Mesenchymal stem cell (in vitro differentiated cells and primary cell): ENCODE data around the gene ZNF584.
A peak's percentile ranks its signal among the peaks of the same experiment; 100 is the strongest.

Experiments used
- DNase-seq: peaks from one replicate; pipeline ENCODE4 v3.0.0-alpha.2; 2013
- H2AFZ ChIP-seq: one replicate; pipeline ENCODE4 v1.6.1; 2013; ENCODE audit warnings: low read depth, mild to moderate bottlenecking, control low read depth, inconsistent platforms, low read length, moderate library complexity
- H2AK5ac ChIP-seq: 2 replicates; pipeline ENCODE4 v1.6.1; 2013; ENCODE audit warnings: low read length, moderate library complexity, mild to moderate bottlenecking, inconsistent platforms; ENCODE audit not compliant: severe bottlenecking
- H2BK120ac ChIP-seq: one replicate; pipeline ENCODE4 v1.6.1; 2013; ENCODE audit warnings: low read depth, mild to moderate bottlenecking, inconsistent platforms, low read length, moderate library complexity
- H2BK12ac ChIP-seq, 2 experiments: one replicate each; pipeline ENCODE4 v1.6.1; 2013; ENCODE audit warnings: inconsistent platforms in 2 of 2, low read length in 2 of 2, mild to moderate bottlenecking in 2 of 2, moderate library complexity in 2 of 2, control low read depth in 1 of 2
- H2BK15ac ChIP-seq: one replicate; pipeline ENCODE4 v1.6.1; 2013; ENCODE audit warnings: mild to moderate bottlenecking, low read depth, inconsistent platforms; ENCODE audit not compliant: poor library complexity, severe bottlenecking
- H2BK5ac ChIP-seq: 2 replicates; pipeline ENCODE4 v1.6.1; 2013; ENCODE audit warnings: low read depth, mild to moderate bottlenecking, low read length, control low read depth, inconsistent platforms; ENCODE audit not compliant: poor library complexity, severe bottlenecking
- H3K14ac ChIP-seq, 2 experiments: one replicate each; pipeline ENCODE4 v1.6.1; 2013; ENCODE audit warnings: inconsistent platforms in 2 of 2, low read length in 2 of 2, control low read depth in 1 of 2, mild to moderate bottlenecking in 1 of 2, moderate library complexity in 1 of 2
- H3K18ac ChIP-seq, 2 experiments: one replicate each; pipeline ENCODE4 v1.6.1; 2013; ENCODE audit warnings: inconsistent platforms in 2 of 2, low read length in 2 of 2, control low read depth in 1 of 2, low read depth in 1 of 2, mild to moderate bottlenecking in 1 of 2
- H3K23ac ChIP-seq, 2 experiments: one replicate each; pipeline ENCODE4 v1.6.1; 2013; ENCODE audit warnings: inconsistent platforms in 2 of 2, low read length in 2 of 2, mild to moderate bottlenecking in 2 of 2, moderate library complexity in 2 of 2, control low read depth in 1 of 2
- H3K27ac ChIP-seq: 2 replicates; pipeline ENCODE4 v1.5.1; 2013; ENCODE audit warnings: mild to moderate bottlenecking, moderate library complexity, low read length, control low read depth, inconsistent platforms; ENCODE audit not compliant: poor library complexity, severe bottlenecking
- H3K27me3 ChIP-seq, 2 experiments: 2 replicates each; pipeline versions ENCODE4 v1.6.1 to v1.7.0; 2013; ENCODE audit warnings: low read length in 2 of 2, mild to moderate bottlenecking in 2 of 2, moderate library complexity in 2 of 2, control low read depth in 1 of 2, inconsistent platforms in 1 of 2; ENCODE audit not compliant: control insufficient read depth in 1 of 2, insufficient read depth in 1 of 2
- H3K36me3 ChIP-seq, 2 experiments: 2 replicates each; pipeline versions ENCODE4 v1.6.1 to v1.7.0; 2013; ENCODE audit warnings: low read length in 2 of 2, control low read depth in 1 of 2, inconsistent platforms in 1 of 2, low read depth in 1 of 2, mild to moderate bottlenecking in 1 of 2; ENCODE audit not compliant: insufficient read depth in 2 of 2, control insufficient read depth in 1 of 2
- H3K4ac ChIP-seq, 2 experiments: one replicate each; pipeline ENCODE4 v1.6.1; 2013; ENCODE audit warnings: inconsistent platforms in 2 of 2, low read length in 2 of 2, mild to moderate bottlenecking in 2 of 2, moderate library complexity in 2 of 2, control low read depth in 1 of 2, low read depth in 1 of 2
- H3K4me1 ChIP-seq: 2 replicates; pipeline ENCODE4 v1.6.1; 2013; ENCODE audit warnings: low read depth, low read length, control low read depth; ENCODE audit not compliant: control insufficient read depth, insufficient read depth
- H3K4me2 ChIP-seq: 2 replicates; pipeline ENCODE4 v1.6.1; 2013; ENCODE audit warnings: low read length, mild to moderate bottlenecking, inconsistent platforms; ENCODE audit not compliant: poor library complexity, severe bottlenecking
- H3K4me3 ChIP-seq, 2 experiments: 2 replicates each; pipeline versions ENCODE4 v1.5.1 to v1.7.0; 2013; ENCODE audit warnings: low read length in 2 of 2, mild to moderate bottlenecking in 2 of 2, control low read depth in 1 of 2, low read depth in 1 of 2; ENCODE audit not compliant: insufficient read depth in 1 of 2
- H3K79me1 ChIP-seq: replicated peaks from 2 replicates; pipeline ENCODE4 v1.6.1; 2013; ENCODE audit warnings: mild to moderate bottlenecking, control low read depth, low read length, inconsistent platforms; ENCODE audit not compliant: poor library complexity, severe bottlenecking
- H3K9ac ChIP-seq: 2 replicates; pipeline ENCODE4 v1.7.0; 2013; ENCODE audit warnings: mild to moderate bottlenecking, low read length, moderate library complexity
- H3K9me3 ChIP-seq: 2 replicates; pipeline ENCODE4 v1.7.0; 2013; ENCODE audit warnings: mild to moderate bottlenecking, low read length; ENCODE audit not compliant: control insufficient read depth
- H4K8ac ChIP-seq: one replicate; pipeline ENCODE4 v1.6.1; 2013; ENCODE audit warnings: inconsistent platforms, mild to moderate bottlenecking, low read length, moderate library complexity
- H4K91ac ChIP-seq: one replicate; pipeline ENCODE4 v1.6.1; 2013; ENCODE audit warnings: mild to moderate bottlenecking, low read length, inconsistent platforms
- WGBS: methylation state at CpG from one replicate; pipeline ENCODE4 v1.1.7; 2013; ENCODE audit warnings: mixed read lengths; 5-methylcytosine and 5-hydroxymethylcytosine counted together

The ZNF584 gene

DNA sequence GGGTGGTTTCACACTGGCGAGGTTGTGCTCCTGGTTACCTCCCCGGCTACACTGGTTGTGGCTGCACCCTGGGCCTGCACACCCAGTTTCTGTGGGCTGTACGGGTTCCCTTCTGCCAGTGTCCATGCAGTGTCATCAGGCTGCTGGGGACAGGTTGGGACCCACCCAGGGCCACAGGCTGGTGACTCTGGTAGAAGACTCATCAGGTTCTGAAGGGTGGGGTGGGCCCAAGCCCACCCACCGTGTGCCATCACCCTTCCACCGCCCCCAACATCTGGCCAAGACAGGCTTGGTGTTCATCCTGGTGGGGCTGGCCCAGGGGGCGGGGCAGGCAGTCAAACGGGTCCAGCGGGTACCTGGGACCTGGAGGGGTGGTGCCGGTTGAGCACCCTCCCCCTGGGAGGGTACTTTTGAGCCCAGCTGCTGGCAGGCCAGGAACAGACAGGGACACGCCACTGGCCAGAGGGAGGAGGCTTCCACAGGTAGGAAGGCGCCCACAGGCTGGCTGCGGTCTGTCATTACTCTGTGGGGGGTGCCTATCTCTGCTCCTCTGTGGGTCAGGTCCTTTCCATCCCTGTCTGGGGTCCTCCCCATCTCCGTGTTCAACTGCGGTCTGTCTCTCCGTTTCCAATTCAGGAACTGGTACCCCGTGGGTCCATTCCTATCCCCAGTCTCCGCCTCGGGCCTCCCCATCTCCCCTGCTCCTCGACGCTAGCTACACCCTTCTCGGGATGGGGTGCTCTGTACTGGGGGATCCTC, 13.1 kb upstream of the ZNF584 start, which contains the start of gene RNF225:
Gene RNF225 (plus strand): TSS at position 437 of the 759 bp plus-strand sequence. CDS start 434 bp downstream, outside the sequence.
- no peak within 1 kb of the TSS for H2AK5ac ChIP-seq
- H2BK5ac ChIP-seq, result no peak within 1 kb of the TSS
- H3K4me3 ChIP-seq, result no peak within 1 kb of the TSS
- peaks cover 43 to 65% of the 10 kb centered on the region in 2 experiments for H3K36me3 ChIP-seq
- peak within 1 kb of the TSS; percentile 83 for H4K8ac ChIP-seq
- H3K4me2 ChIP-seq, result no peak within 1 kb of the TSS
- no peak within 1 kb of the TSS for H2AFZ ChIP-seq
- H3K9me3 ChIP-seq, result no peaks in the 10 kb centered on the region
- H3K4me1 ChIP-seq, result peaks cover 14% of the 10 kb centered on the region
- H3K79me1 ChIP-seq, result peaks cover 12% of the 10 kb centered on the region
- H2BK120ac ChIP-seq, result no peak within 1 kb of the TSS
- DNase-seq, result no peak
- peak within 1 kb of the TSS in 1 of 2 experiments; percentile 54 for H3K18ac ChIP-seq
- H3K27me3 ChIP-seq, result peaks cover 0 to 8% of the 10 kb centered on the region in 2 experiments
- no peak within 1 kb of the TSS for H3K9ac ChIP-seq
- H4K91ac ChIP-seq, result peak within 1 kb of the TSS; percentile 28
- 58% methylated on average over 21 of the region's 21 CpGs for WGBS
- H2BK15ac ChIP-seq, result no peak within 1 kb of the TSS
- H3K27ac ChIP-seq, result no peak within 1 kb of the TSS
- peak within 1 kb of the TSS in 1 of 2 experiments; percentile 53 for H3K14ac ChIP-seq
- peak within 1 kb of the TSS in 1 of 2 experiments; percentile 44 for H3K23ac ChIP-seq
- peak within 1 kb of the TSS in 1 of 2 experiments; percentile 17 for H2BK12ac ChIP-seq
- peak within 1 kb of the TSS in 1 of 2 experiments; percentile 13 for H3K4ac ChIP-seq

DNA sequence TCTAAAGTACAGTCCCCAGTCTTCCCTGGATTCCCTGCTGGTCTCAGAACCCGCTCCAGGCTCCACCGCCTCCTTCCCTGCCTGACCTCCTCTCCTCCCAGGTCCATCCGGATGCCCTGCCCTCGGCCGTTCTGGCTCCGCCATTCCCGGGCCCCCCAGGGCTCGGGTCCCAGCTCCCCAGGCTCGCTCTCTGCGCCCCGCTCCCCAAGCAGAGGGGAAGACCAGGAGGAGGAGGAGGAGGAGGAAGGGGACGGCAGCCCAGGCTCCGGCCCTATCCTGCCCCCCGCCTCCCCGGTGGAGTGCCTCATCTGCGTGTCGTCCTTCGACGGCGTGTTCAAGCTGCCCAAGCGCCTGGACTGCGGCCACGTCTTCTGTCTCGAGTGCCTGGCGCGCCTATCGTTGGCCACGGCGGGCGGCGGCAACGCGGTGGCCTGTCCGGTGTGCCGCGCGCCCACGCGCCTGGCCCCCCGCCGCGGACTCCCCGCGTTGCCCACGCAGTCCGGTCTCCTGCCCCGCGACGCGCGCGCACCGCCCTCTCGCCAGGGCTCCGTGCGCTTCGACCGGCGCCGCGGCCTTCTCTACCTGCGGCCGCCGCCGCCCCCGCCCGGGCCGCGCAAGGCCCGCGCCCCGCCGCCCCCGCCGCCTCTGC, 12.3 kb upstream of the ZNF584 start:
- H3K4ac ChIP-seq, result peak overlapping the region in 1 of 2 experiments; percentile 13
- no peak overlapping the region for H2BK15ac ChIP-seq
- H2AK5ac ChIP-seq, result no peak overlapping the region
- H3K14ac ChIP-seq, result peak overlapping the region in 1 of 2 experiments; percentile 53
- H3K27me3 ChIP-seq, result peaks cover 0 to 8% of the 10 kb centered on the region in 2 experiments
- H3K4me3 ChIP-seq, result no peak overlapping the region
- no peak overlapping the region for H2AFZ ChIP-seq
- H3K79me1 ChIP-seq, result peaks cover 12% of the 10 kb centered on the region
- 16% methylated on average over 49 of the region's 75 CpGs for WGBS
- peak overlapping the region; percentile 83 for H4K8ac ChIP-seq
- peak overlapping the region; percentile 28 for H4K91ac ChIP-seq
- DNase-seq, result no peak
- peaks cover 20% of the 10 kb centered on the region for H3K4me1 ChIP-seq
- H2BK12ac ChIP-seq, result peak overlapping the region in 1 of 2 experiments; percentile 15
- no peak overlapping the region for H3K9ac ChIP-seq
- H2BK120ac ChIP-seq, result no peak overlapping the region
- H3K23ac ChIP-seq, result peak overlapping the region in 1 of 2 experiments; percentile 44
- H3K4me2 ChIP-seq, result no peak overlapping the region
- no peak overlapping the region for H3K27ac ChIP-seq
- no peak overlapping the region for H2BK5ac ChIP-seq
- peak overlapping the region in 1 of 2 experiments; percentile 54 for H3K18ac ChIP-seq
- peaks cover 36 to 63% of the 10 kb centered on the region in 2 experiments for H3K36me3 ChIP-seq
- no peaks in the 10 kb centered on the region for H3K9me3 ChIP-seq

DNA sequence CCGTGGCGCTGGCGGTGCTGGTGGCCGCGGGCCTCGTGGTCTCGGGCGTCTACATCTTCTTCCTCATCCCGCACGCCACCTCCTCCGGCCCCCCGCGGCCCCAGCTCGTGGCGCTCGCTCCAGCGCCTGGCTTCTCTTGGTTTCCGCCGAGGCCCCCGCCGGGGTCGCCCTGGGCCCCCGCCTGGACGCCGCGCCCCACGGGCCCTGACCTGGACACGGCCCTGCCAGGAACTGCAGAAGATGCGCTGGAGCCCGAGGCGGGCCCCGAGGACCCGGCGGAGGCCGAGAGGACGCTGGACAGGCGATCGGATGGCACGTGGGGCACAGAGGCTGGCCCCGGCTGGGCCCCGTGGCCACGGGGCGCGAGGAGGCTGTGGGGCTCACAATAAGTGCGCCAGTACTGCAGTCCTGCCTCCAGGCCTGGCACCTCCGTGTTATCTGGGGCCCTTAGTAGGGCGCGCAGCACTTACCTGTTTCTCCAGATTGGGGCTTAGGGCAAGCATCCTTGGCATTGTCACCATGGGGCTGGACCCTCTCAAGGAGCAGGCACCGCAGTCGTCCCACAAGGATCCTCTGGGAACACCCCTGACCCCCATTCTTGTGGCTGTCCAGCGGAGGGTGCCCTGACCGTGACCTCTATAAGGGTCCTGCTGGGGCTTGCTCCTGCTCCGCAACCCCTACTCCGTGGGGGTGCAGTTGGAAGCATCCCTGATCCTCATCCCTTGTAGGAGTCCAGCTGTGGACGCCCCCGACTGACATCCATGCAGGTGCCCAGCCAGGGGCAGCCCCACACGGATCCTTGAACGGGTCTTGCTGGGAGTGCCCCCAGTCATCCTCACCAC, 11.5 kb upstream of the ZNF584 start:
- Histone ChIP-seq H3K4me3 (no peak overlapping the region), H2BK120ac (no peak overlapping the region), H3K18ac (no peak overlapping the region), H3K27ac (no peak overlapping the region), H3K4me1 (peaks cover 21% of the 10 kb centered on the region), H4K91ac (no peak overlapping the region), H3K79me1 (peaks cover 12% of the 10 kb centered on the region), H2BK12ac (no peak overlapping the region), H2AFZ (no peak overlapping the region), H3K27me3 (peaks cover 0 to 8% of the 10 kb centered on the region in 2 experiments), H3K9me3 (no peaks in the 10 kb centered on the region), H3K36me3 (peaks cover 33 to 56% of the 10 kb centered on the region in 2 experiments), H2BK5ac (no peak overlapping the region), H2BK15ac (no peak overlapping the region), H3K4ac (no peak overlapping the region), H3K9ac (no peak overlapping the region), H4K8ac (peak overlapping the region; percentile 15), H3K23ac (no peak overlapping the region), H3K4me2 (no peak overlapping the region), H3K14ac (no peak overlapping the region), H2AK5ac (no peak overlapping the region)
- 76% methylated on average over 58 of the region's 58 CpGs for WGBS
- no peak for DNase-seq
